Measurements from ENCODE around the gene TP73. TPM values are rescaled to one million over a fixed set of nuclear protein-coding genes. Genes with fewer than 3 reads are reported as not detected.
"Not testable (repeated sequence)": the region's sequence is repeated elsewhere in the genome, so short reads cannot be mapped to it uniquely, and the experiment has no call there.

TP73 gene
- total RNA-seq, 1 donor from 2014 or later, result 0.14 TPM

DNA sequence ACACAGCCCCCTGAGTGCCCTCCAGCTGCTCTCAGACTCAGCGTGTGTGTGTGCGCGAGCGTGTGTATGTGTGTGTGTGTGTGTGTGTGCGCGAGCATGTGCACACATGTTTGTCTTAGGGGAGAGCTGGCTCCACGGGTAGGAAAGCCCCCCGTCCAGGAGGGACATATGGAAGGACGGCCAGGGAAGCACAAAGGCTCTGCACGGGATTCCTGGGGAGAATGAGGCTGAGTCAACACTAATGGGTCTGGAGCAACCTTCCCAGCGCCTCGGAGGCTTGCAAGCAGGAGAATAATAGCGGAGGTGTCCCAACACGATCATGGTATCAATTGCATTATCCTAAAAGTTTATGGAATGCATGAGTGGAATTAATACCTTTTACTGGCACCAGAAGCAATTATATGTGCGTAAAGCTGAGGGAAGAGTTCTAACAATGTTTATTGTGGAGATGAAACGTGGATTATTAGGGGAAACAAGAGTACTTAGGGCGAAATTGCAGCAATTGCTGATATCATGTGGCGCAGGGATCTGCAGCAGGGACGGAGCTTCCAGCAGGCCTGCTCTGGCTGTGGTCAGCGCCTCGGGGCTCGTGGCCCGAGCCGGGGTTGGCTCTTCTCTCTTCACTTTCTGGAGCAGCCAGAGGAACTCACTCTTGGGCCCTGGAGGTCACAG is 59.6 kb downstream of the TP73 start:
- no peak for ATAC-seq
- intact Hi-C loops (cut with DNase I), result no loop called here
- DNase-seq (ENCODE audit: missing footprints), result no peak

DNA sequence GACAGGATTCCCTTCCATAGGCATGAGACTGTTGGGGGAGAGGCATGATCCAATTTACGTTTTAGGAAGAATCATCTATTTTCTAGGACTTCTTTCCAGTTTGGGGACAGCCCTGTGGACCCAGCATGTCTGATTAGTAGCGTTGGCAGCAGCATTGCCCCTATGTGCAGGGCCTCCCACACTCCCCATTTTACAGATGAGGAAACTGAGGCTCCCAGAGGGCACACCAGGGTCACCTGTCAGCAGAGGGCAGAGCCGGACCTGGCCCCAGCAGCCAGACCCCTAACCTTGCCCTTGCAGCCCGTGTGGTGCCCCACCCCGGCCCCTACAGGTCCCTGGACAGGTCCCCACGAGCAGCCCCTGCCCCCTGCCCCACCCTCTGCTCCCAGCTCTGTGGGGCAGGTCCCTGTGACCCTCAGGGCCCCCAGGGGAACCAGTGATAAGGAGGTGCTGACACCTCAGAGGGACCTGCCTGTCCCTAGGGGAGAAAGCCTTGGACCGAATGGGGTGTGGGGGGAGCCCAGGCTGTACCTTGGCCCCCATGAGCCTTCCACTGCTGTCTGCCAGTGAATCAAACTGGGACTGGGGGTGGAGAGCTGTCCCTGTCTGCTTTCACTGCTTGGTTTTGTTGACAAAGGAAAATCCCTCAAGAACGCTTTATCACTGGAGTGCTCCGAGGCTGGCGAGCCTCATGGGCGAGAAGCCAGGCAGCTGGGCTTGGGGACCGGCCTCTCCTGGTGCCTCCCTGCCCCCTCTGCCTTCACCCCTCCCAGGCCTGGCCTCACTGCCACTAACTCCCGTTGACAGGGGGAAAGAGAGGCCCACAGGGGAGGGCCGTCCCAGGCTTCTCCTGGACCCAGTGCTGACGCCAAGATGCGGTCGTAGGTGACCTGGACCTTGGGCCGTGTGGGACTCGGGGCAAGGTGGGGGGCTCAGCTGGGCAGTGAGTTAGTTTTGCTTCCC is 60.5 kb downstream of the TP73 start:
- ATAC-seq (peak; percentile 91), DNase-seq (ENCODE audit: missing footprints) (peak; percentile 81)
- intact Hi-C loops (cut with DNase I), result no loop called here

DNA sequence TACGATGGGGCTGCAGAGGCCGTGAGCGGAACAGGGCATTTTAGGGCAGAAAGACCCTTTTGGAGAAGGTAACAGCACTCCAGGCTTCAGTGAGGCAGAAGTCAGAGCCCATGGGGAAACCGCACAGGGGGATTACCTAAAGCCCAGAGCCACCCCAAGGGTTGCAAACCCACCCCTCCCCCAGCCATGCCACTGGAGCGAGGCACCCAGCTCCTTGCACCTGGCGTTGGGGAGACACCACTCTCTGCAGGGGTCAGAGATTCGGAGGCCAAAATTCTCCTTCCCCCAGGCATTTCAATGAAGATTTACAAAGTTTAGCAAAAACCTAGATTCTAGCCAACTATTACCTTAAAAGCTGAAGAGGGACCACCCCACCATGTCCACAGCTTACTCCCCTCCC is 61.5 kb downstream of the TP73 start:
- DNase-seq (ENCODE audit: missing footprints) (no peak), ATAC-seq (no peak)
- intact Hi-C loops (cut with DNase I), result no loop called here

DNA sequence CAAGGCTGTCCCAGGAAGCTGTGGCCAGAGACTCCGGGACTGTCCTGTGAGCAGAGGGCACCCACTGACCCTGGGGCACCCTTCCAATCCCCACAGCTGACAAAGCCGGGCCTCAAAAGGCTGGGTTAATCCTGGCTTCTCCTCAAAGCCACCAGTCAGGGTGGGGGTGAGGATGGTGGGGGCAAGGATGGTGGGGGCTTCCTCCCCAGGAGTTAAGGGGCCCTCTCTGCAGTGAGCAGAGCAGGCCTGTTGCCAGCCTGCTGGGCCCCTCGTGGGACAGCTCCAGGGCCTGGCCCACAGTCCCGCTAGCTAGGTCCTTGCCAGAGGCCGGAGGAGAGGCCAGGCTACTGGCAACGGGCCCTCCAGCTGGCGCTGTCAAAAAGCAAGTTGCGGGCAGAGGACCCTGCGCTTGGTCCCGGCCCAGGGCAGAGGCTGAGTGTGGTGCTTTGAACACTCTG is 62.0 kb downstream of the TP73 start:
- ATAC-seq (peak; percentile 55), DNase-seq (ENCODE audit: missing footprints) (no peak)
- intact Hi-C loops (cut with DNase I), result no loop called here

DNA sequence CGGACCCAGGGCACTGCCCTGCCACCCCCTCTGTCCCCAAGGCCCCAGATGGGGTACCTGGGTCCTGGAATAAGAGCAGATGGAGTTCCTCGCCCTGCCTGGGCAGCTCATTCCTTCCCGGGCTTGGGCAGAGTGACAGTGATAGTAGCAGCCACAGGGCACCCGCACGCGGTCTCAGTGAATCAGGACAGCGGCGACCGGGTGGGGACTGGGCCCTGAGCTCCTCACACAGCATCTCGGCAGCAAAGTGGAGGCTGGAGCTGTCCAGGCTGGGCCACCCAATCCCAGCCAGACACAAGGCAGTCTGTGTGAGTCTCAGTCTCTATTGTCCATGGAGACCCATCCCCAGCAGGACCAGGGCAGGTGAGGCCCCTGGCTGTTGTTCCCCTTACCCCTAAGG is 62.5 kb downstream of the TP73 start:
- intact Hi-C loops (cut with DNase I), result no loop called here
- no peak for ATAC-seq
- no peak for DNase-seq (ENCODE audit: missing footprints)

DNA sequence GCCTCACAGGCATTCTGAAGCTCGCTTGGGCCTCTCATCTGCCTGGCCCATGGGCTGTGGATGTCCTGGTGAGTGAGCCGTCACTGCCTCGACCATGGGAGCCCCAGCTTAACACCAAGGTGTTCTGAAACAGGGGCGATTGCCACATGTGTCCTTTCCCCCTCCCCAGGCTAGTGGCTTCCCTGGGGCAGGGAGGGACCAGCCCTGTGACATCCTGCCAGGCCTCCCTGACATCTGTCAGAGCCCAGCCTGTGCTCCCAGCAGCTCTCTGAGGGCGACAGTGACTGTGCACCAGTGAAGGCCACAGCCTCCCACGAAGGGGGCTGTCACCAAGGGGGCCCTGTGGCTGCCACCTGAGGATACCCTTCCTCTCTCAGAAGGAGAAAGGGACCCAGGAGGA is 64.0 kb downstream of the TP73 start:
- ATAC-seq, result no peak
- DNase-seq (ENCODE audit: missing footprints), result no peak
- intact Hi-C loops (cut with DNase I), result no loop called here

DNA sequence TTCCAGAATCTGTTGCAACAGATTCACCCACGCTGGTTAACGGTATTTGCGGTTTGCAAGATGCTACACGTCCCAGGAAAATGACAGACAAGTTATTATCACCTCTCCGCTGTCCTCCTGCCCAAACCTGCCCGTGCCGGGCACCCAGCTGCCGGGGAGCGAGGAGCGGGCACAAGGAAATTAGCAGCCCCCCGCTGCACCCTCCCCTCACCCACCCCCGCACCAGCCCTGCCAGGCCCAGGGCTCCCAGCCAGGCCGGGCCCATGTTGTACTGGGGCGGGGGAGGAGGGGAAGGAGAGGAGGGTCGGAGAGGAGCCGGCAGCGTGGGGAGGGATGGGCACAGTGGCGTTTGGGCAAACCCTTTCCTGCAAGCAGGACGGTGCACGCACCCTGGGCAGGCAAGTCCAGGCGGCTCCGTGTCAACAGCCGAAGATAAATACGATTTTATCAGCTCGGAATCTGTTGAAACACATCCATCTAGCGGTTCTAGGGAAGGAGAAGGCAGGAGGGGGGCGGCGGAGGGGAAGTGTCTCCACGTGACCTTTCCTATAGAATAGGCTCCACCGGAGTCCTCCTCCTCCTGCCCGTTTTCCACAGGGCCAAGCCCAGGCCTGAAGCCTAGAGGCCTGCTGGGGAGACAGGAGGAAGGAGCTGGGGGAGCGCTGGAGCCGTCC is 64.9 kb downstream of the TP73 start:
- DNase-seq (ENCODE audit: missing footprints), result no peak
- intact Hi-C loops (cut with DNase I), result no loop called here

DNA sequence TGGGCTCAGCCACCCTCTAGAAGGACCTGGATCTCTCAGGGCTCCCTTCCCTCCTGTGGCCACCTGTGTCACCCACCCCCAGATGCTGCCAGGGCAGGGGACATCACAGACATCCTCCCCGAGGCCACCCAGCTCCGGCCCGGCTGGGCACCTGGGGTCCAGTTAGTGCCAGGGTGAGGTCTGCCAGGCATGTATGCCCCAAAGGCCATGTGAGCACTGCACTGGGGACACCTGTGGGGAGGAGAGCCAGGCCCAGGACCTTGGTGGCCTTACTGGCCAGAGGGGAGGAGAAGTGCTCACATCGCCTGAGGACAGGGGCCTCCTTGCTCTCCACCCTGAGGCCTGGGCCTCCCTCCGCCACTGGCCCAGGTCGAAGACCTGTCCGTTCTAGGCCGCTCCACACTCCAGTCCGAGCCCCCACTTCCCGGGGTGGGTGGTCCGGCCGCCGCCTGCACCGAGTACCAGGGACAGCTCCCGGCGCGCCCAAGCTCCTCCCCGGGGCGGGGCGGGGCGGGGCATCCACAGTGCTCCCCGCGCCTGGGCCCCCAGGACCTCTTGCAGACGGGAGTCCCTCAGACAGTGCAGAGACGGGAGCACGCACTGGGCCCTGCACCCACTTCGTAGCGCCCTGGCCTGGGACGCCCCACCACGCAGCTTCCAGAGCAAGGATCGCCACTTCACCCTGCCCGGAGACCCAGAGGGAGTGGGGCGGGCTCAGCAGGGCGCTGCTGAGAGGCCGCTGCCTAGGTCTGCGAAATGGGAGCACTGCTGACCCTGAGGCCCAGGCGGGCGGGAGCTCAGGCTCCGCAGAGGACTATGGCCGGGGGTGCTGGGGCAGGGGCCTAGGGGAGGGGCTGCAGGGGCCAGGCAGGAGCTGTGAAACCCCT is 65.6 kb downstream of the TP73 start:
- no peak for ATAC-seq
- no peak for DNase-seq (ENCODE audit: missing footprints)
- intact Hi-C loops (cut with DNase I), result no loop called here

More for the DNA sequence above, 64.9 kb downstream of the TP73 start:
- no peak for ATAC-seq

DNA sequence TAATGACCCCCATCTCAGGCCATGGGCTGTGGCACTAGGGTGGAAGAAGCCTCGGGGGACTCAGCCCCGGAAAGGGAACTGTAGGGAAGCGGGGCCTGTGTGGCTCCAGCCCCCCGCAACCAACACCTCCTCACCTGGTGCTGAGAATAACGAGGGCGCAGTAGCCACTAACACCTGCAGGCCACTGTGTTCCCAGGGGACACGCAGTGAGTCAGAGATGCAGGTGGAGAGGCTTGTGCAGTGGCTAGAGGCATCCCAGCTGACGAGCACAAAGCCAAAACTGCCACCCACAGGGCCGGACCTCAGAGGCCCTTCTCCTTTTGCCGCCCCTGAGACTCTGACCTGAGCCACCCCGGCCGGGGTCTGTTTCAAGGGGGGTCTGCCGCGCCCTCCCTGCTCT is 66.4 kb downstream of the TP73 start:
- intact Hi-C loops (cut with DNase I), result no loop called here
- no peak for DNase-seq (ENCODE audit: missing footprints)
- ATAC-seq, result no peak

DNA sequence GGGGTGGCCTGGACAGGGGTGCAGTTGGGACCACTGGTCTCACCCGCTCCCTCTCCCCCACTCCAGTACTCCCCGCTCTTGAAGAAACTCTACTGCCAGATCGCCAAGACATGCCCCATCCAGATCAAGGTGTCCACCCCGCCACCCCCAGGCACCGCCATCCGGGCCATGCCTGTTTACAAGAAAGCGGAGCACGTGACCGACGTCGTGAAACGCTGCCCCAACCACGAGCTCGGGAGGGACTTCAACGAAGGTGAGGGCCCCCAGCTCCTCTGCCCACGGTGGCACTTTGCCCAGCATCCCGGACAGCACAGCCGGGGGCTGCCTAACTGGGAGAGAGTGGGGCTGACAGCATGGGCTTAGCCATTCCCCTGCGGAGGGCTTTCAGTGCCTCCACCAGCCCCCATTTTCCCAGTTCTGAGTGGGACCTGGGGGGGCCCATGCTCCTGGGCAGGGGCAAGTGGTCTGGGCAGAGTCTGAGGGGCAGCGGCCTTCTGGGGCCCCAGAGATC is 69.7 kb downstream of the TP73 start:
- DNase-seq (ENCODE audit: missing footprints), result no peak
- intact Hi-C loops (cut with DNase I), result loop anchor here (5.0 kb wide), 2 partner anchors 100 to 230 kb away; no protein-coding TSS in a partner anchor
- no peak for ATAC-seq

DNA sequence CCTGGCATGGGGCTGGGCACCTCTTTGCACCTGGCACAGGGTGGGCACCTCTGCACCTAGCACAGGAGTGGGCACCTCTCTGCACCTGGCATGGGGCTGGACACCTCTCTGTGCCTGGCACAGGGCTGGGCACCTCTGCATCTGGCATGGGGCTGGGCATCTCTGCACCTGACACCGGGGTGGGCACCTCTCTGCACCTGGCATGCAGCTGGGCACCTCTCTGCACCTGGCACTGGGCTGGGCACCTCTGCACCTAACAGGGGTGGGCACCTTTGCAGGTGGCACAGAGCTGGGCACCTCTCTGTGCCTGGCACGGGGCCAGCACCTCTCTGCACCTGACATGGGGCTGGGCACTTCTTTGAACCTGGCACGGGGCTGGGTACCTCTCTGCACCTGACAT is 70.5 kb downstream of the TP73 start:
- ATAC-seq, result no peak
- intact Hi-C loops (cut with DNase I), result loop anchor here (5.0 kb wide), 2 partner anchors 101 to 231 kb away; no protein-coding TSS in a partner anchor
- no peak for DNase-seq (ENCODE audit: missing footprints)

DNA sequence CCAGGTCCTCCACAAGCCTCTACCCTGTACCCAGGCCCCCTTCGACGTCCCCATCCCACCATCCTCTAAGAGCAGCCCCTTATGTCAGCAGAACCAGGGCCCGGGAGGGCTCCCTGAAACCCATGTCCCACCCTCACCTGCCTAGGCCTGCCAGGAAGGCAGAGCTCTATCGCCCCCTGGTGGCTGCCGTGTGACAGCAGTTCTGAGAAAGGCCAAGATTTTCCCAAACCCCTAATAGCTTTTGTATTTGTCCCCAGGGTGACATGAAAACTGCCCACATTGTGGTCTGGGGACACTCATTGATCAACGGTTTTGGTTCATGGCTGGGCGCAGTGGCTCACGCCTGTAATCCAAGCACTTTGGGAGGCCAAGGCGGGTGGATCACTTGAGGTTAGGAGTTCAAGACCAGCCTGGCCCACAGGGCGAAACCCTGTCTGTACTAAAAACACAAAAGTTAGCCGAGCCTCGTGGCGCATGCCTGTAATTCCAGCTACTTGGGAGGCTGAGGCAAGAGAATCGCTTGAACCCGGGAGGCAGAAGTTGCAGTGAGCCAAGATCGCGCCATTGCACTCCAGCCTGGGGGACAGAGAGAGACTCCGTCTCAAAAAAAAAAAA is 72.2 kb downstream of the TP73 start:
- ATAC-seq, result not testable (repeated sequence)
- DNase-seq (ENCODE audit: missing footprints), result peak; percentile 84
- intact Hi-C loops (cut with DNase I), result loop anchor here (2.0 to 5.0 kb wide), 3 partner anchors 30 to 232 kb away; no protein-coding TSS in a partner anchor

DNA sequence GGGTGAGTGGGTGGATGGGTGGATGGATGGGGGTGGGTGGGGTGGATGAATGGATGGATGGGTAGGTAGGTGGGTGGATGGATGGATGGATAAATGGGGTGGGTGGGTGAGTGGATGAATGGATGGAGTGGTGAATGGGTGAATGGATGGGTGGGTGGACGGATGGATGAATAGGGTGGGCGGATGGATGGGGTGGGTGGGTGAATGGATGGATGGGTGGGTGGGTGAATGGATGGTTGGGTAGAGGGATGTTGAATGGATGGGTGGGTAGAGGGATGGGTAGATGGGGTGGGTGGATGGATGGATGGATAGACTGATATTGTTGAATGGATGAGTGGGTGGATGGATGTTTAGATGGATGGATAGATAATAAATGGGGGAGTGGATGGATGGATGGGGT is 73.0 kb downstream of the TP73 start:
- intact Hi-C loops (cut with DNase I), result loop anchor here (2.0 kb wide), 1 partner anchor 31 kb away; no protein-coding TSS in a partner anchor
- DNase-seq (ENCODE audit: missing footprints) (no peak), ATAC-seq (no peak)

DNA sequence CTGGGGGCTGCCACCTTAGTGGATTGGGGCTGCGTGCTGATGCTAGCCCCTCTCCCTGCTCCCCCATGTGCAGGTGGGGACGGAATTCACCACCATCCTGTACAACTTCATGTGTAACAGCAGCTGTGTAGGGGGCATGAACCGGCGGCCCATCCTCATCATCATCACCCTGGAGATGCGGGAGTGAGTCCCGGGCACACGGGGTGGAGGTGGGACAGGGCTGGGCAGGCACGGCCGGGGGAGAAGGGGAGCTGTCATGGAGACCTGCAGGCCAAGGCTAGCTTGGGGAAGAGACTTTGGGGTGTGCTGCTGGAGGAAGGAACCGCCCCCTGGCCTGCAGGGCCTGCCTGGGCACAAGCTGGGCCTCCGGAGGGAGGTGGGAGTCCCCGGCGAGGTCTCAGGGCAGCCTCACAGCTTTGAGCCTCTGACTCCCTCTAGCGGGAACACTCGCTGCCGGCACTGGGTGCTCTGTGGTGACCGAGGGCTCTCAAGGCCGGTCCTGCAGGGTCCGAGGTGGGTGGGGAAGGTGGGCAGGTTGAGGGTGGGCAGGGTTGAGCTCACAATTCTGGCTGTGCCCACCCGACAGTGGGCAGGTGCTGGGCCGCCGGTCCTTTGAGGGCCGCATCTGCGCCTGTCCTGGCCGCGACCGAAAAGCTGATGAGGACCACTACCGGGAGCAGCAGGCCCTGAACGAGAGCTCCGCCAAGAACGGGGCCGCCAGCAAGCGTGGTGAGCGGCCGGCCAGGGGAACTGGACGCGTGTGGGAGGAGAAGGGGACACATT is 74.9 kb downstream of the TP73 start:
- ATAC-seq, result no peak
- intact Hi-C loops (cut with DNase I), result no loop called here
- no peak for DNase-seq (ENCODE audit: missing footprints)

DNA sequence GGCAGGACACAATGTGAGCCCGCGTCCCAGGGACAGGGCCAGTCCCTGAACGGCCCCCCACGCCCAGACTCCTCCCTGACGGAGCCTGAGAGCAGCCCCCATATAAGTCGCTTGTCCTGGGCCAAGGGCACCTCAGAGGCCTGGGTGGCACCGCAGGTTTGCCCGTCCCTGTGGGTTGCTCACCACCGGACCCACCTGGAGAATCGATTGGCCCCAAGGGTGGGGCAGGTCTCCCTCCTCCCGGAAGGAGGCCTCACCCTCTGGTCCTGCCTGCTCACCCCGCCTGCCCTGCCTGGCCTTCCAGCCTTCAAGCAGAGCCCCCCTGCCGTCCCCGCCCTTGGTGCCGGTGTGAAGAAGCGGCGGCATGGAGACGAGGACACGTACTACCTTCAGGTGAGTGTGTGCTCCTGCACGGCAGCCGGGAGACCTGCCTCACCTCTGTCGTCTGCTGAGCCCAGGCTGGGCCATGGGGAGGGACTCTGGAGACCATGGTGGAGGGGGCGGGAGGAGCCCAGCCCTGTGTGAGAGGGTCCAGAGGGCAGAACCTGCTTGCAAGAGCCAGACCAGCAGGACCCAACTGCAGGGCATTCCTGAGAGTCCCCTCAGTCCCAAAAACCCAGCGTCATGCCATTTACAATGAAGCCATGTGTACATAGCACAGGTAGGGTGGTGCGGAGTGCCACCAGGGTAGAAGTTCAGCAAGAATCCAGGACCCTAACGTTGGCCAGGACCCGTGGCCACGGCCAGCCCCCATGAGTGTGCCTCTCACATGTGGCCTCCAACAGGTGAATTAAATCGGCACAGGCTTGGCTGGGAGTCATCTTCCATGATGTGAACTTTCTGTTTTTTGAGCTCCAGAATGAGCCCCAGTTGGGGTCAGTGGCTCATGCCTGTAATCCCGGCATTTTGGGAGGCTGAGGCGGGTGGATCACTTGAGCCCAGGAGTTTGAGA is 75.8 kb downstream of the TP73 start:
- intact Hi-C loops (cut with DNase I), result no loop called here
- DNase-seq (ENCODE audit: missing footprints) (no peak), ATAC-seq (no peak)

Data from Right ventricle myocardium inferior (tissue), 1 donor.